ENCODE data around the gene RAMP1. TPM values are rescaled to one million over a fixed set of nuclear protein-coding genes. Genes with fewer than 3 reads are reported as not detected.

RAMP1 gene
- total RNA-seq, 4 donors from 2014 or later = 10.0 to 16.1 (median 11.2) TPM

DNA sequence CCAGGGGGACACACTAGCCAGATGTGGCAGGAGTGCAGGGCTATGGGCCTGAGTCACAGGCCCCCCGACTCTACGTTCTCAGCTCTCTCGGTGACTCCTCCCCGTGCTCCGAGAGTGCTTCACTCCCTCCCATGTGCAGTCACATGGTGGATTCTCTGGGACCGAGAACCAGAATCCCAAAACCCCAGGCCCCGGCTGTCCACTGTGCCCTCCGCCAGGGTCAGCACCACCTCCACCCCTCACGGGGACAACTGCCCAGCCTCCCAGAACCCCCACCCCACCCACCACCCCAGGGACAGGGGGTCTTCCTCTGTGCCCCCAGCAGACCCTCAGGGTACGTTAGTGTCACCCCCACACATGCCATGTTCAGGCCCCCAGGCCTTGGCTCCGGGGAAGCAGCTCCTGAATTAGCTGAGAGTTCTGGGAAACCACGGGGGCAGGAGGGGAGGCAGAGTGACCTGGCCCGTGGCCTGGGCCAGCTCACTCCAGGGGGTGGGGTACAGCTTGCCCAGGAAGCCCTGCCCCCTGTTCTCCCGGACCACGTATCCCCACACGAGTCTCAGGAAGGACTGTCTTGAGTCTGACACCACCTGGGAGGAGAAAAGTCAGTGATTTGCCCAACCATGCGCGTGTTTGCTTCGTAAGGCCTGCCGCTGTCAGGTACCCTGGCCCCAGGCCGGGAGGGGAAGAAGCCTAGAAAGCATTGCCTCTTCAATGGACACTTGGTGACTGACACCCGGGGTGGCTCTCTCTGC lies 4.4 kb downstream of the RAMP1 start:
- H3K4me1 ChIP-seq = peaks cover 25% of the 10 kb centered on the region
- H3K4me3 ChIP-seq = no peak overlapping the region
- H3K9me3 ChIP-seq = no peaks in the 10 kb centered on the region
- DNase-seq (ENCODE audit: low spot score in 2 of 2) = peak in 1 of 2 donors; percentile 74
- 90% methylated on average over 15 of the region's 22 CpGs for WGBS
- no peaks in the 10 kb centered on the region for H3K36me3 ChIP-seq
- no peak overlapping the region for H3K27ac ChIP-seq
- H3K27me3 ChIP-seq = peaks cover 12% of the 10 kb centered on the region
- TF ChIP-seq, protein P1, sequence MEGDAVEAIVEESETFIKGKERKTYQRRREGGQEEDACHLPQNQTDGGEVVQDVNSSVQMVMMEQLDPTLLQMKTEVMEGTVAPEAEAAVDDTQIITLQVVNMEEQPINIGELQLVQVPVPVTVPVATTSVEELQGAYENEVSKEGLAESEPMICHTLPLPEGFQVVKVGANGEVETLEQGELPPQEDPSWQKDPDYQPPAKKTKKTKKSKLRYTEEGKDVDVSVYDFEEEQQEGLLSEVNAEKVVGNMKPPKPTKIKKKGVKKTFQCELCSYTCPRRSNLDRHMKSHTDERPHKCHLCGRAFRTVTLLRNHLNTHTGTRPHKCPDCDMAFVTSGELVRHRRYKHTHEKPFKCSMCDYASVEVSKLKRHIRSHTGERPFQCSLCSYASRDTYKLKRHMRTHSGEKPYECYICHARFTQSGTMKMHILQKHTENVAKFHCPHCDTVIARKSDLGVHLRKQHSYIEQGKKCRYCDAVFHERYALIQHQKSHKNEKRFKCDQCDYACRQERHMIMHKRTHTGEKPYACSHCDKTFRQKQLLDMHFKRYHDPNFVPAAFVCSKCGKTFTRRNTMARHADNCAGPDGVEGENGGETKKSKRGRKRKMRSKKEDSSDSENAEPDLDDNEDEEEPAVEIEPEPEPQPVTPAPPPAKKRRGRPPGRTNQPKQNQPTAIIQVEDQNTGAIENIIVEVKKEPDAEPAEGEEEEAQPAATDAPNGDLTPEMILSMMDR (IDR thresholded peaks at IDR 0.05) = no peak
- TF ChIP-seq EP300 (IDR thresholded peaks at IDR 0.05) (no peak), POLR2A (IDR thresholded peaks at IDR 0.05) (no peak), POLR2AphosphoS5 (IDR thresholded peaks at IDR 0.05) (no peak)

DNA sequence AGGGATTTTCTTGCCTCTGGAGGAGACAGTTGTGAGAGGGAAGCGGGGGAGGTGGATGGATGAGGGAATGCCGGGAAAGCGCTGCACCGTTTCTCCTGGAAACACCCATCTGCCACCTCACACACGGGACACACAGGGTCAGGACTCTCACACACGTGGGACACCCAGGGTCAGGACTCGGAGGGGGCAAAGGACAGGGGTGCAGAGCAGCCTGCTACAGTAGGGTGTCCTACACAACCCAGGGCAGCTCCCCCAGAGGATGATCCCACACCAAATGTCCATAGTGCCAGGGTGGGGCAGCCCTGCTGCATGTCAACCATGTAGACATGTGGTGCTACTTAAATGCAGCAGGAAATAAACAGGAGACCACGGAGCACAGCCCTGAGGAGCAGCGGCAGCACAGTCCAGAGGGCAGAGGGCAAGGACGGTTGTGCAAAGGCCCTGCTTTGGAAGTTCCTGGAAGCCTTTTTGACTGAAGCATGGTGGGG lies 5.1 kb downstream of the RAMP1 start:
- TF ChIP-seq POLR2A (IDR thresholded peaks at IDR 0.05) (no peak), EP300 (IDR thresholded peaks at IDR 0.05) (no peak), POLR2AphosphoS5 (IDR thresholded peaks at IDR 0.05) (no peak)
- TF ChIP-seq, protein P1 (IDR thresholded peaks at IDR 0.05) = no peak
- 85% methylated on average over 10 of the region's 10 CpGs for WGBS
- Histone ChIP-seq H3K4me1 (peaks cover 19% of the 10 kb centered on the region), H3K9me3 (no peaks in the 10 kb centered on the region), H3K36me3 (no peaks in the 10 kb centered on the region), H3K27ac (no peak overlapping the region), H3K4me3 (no peak overlapping the region), H3K27me3 (peaks cover 6% of the 10 kb centered on the region)
- DNase-seq (ENCODE audit: low spot score in 2 of 2) = peak in 1 of 2 donors; percentile 55

DNA sequence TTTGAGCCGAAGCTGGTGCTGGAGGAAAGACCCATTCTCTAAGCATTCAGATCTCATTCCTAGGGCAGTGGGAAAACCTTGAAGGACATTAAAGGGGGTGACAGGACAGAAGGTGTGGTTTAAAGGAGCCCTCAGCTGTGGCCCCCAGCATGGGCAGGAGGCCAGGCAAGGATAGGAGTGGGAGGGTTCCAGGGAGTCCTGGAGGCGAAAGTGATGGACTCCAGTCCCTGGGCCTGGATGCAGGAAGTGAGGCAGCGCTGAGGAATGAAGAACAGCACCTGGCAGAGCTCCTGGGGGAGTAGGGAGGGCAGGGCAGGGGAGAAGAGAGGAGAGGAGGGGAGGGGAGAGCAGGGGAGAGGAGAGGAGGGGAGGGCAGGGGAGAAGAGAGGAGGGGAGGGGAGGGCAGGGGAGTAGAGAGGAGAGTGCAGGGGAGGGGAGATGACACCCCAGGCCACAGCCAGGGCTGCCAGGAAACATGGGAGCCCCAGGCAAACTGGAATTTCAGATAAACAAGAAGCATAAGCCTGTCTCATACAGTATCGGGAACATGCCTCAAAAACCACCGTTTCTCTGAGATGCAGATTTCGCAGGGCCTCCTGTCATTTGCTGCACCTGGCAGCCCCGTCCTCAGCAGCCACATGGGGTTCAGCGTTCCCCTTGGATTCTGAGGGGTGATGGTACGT lies 5.7 kb downstream of the RAMP1 start:
- peaks cover 13% of the 10 kb centered on the region for H3K4me1 ChIP-seq
- no peak overlapping the region for H3K4me3 ChIP-seq
- no peaks in the 10 kb centered on the region for H3K36me3 ChIP-seq
- H3K9me3 ChIP-seq = no peaks in the 10 kb centered on the region
- peak in 1 of 2 donors; percentile 43 for DNase-seq (ENCODE audit: low spot score in 2 of 2)
- no peak overlapping the region for H3K27ac ChIP-seq
- H3K27me3 ChIP-seq = no peaks in the 10 kb centered on the region
- no peak for TF ChIP-seq POLR2A (IDR thresholded peaks at IDR 0.05)
- TF ChIP-seq, protein P1 (IDR thresholded peaks at IDR 0.05) = no peak
- TF ChIP-seq EP300 (IDR thresholded peaks at IDR 0.05) = peak; percentile 39
- TF ChIP-seq POLR2AphosphoS5 (IDR thresholded peaks at IDR 0.05) = no peak
- WGBS = 63% methylated on average over 9 of the region's 9 CpGs

DNA sequence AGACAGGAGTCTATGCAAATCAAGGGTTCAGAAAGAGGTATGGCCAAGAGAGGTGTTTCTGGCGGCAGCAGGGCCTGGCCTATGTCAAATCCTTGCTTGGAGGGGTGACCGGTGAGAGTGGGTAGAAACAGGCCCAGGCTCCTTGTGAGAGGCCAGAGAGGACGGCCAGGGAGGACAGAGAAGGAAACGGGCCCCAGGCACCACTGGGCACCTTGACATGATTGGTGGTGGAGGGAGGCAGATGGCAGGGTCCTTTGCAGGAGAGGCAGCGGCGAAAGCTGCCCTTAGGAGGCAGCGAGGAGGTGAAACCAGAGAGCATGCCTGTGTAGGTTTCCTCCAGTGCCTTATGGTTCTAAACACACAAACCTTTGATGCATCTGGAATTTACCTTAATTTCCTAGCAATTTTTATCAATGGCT lies 6.2 kb downstream of the RAMP1 start:
- Histone ChIP-seq H3K9me3 (no peaks in the 10 kb centered on the region), H3K4me1 (peaks cover 8% of the 10 kb centered on the region), H3K36me3 (no peaks in the 10 kb centered on the region), H3K27ac (no peak overlapping the region), H3K27me3 (no peaks in the 10 kb centered on the region), H3K4me3 (no peak overlapping the region)
- TF ChIP-seq POLR2AphosphoS5 (IDR thresholded peaks at IDR 0.05) (no peak), POLR2A (IDR thresholded peaks at IDR 0.05) (no peak), EP300 (IDR thresholded peaks at IDR 0.05) (no peak)
- TF ChIP-seq, protein P1 (IDR thresholded peaks at IDR 0.05) = no peak
- DNase-seq (ENCODE audit: low spot score in 2 of 2) = peak in 1 of 2 donors; percentile 48
- WGBS = 80% methylated on average over 6 of the region's 7 CpGs

DNA sequence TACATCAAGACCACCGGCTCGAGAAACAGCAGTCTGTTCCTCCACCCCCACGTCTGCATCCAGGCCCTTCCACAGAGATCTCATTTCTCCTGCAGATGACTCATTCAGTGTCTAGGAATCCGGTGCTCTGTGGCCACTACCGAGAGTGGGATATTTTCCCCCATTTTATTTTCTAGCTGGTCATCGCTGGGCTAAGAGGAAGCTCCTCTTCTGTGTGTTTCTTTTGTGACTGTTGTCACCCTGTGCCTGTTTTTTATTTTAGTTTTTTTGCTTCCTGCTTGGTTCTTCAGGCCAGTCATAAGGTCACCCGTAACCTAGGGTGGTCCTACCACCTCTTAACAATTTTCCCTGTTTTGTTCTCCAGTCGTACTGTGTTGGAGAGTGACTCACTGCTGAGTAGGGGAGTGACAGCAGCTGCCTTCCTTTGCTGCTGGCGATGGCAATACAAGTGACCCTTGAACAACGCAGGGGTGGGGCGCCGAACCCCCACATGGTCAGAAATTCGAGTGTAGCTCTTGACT lies 6.7 kb downstream of the RAMP1 start:
- peaks cover 8% of the 10 kb centered on the region for H3K4me1 ChIP-seq
- H3K9me3 ChIP-seq = no peaks in the 10 kb centered on the region
- WGBS = 76% methylated on average over 13 of the region's 13 CpGs
- H3K36me3 ChIP-seq = no peaks in the 10 kb centered on the region
- TF ChIP-seq, protein P1 (IDR thresholded peaks at IDR 0.05) = no peak
- TF ChIP-seq POLR2A (IDR thresholded peaks at IDR 0.05) (no peak), POLR2AphosphoS5 (IDR thresholded peaks at IDR 0.05) (no peak), EP300 (IDR thresholded peaks at IDR 0.05) (no peak)
- no peak overlapping the region for H3K27ac ChIP-seq
- DNase-seq (ENCODE audit: low spot score in 2 of 2) = peak in 1 of 2 donors; percentile 38
- H3K27me3 ChIP-seq = no peaks in the 10 kb centered on the region
- no peak overlapping the region for H3K4me3 ChIP-seq

Measured in suprapubic skin (tissue), 4 donors.